NAMALWA (cell line): ENCODE measurements around the gene PSMC5.
"Not testable (repeated sequence)": the region's sequence is repeated elsewhere in the genome, so short reads cannot be mapped to it uniquely, and the experiment has no call there.

ENCODE experiments used
- DNase-seq: peaks from one replicate; pipeline ENCODE4 v3.0.0-alpha.2; 2015; ENCODE audit warnings: low spot score

The PSMC5 gene

GRCh38 chr17:63827002-63827800 is at the start of gene PSMC5, which contains the start of gene FTSJ3:
Gene PSMC5, plus strand, starts transcription at chr17:63827431. Its CDS starts 60 bp downstream, at chr17:63827491.
Gene FTSJ3, minus strand, starts transcription at chr17:63827663. Its CDS starts 761 bp downstream, at chr17:63826902.
- DNase-seq: peak; percentile 97

- DNase-seq: no peak
These were observed 46.7 kb upstream of the PSMC5 start for GRCh38 chr17:63780507-63780906.

DNA sequence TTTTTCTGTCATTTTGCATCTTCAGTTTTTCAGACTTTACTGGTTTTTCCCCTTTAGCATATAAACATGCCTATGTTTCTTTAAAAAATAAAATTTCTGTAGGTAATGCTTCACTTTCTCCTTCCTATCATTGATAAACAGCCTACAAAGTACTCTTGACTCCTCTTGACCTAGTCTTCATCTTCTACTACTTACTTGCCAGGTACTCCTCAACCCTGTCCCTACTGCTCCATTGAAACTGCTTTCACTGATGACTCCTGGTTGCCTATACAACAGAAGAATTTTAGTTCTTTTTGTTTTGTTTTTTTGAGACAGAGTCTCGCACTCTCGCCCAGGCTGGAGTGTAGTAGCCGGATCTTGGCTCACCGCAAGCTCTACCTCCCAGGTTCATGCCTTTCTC is 46.3 kb upstream of the PSMC5 start:
- DNase-seq: no peak

GRCh38 chr17:63783522-63783921 is 43.7 kb upstream of the PSMC5 start:
- no peak for DNase-seq

DNA sequence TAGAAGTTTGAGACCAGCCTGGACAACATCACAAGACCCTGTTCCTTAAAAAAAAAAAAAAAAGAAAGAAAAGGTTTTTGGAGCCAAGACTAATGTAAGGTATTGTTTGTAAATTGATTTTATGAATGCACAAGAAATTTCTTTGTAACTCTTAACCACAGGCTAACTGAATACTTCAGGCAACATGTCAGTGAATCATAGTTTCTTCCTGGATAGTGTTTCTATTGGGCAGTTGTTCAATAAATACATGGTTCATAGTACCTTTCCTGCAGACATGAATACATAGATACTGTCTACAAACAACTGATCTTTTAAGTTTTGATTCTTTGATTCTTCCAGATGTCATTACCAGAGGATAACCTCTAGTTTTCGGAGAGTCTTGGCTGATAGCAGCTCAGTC is 41.7 kb upstream of the PSMC5 start:
- no peak for DNase-seq

GRCh38 chr17:63786117-63786516 is 41.1 kb upstream of the PSMC5 start:
- DNase-seq: no peak

DNA sequence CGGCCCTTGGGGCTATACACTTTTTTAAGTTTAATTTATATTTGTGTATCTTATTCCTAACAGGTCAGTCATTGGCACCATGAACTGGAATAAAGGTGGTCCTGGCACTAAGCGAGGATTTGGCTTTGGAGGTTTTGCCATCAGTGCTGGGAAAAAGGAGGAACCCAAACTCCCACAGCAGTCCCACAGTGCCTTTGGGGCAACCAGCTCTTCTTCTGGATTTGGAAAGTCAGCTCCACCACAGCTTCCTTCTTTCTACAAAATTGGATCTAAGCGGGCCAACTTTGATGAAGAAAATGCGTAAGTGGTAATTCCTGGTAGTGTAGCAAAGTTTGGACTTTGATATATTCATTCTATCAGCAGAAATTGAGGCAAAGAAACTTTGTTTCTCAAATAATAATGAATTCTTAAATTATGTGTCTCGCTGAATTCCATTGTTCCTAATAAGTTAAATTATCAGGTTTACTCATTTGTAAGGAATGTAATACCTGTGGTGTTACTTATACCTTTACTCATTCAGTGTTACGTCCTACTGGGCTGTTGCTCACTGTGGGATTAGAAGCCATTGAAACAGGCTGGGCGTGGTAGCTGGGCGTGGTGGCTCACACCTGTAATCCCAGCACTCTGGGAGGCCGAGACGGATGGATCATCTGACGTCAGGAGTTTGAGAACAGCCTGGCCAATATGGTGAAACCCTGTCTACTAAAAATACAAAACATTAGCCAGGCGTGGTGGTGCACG is 40.1 kb upstream of the PSMC5 start:
- DNase-seq: no peak

GRCh38 chr17:63790057-63790456 is 37.2 kb upstream of the PSMC5 start:
- no peak for DNase-seq

- DNase-seq: no peak
These were observed 35.0 kb upstream of the PSMC5 start for GRCh38 chr17:63792055-63792729.

DNA sequence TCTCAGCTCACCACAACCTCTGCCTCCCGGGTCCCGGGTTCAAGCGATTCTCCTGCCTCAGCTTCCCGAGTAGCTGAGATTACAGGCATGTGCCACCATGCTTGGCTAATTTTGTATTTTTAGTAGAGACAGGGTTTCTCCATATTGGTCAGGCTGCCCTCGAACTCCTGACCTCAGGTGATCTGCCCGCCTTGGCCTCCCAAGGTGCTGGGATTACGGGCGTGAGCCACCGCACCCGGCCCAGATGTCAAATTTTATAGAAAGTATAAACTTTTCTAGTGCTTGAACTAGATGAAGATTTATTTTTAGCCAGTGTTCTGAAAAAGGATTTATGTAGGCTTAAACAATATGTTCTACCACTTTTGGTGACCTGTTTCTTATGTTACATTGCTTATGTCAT is 30.9 kb upstream of the PSMC5 start:
- not testable (repeated sequence) for DNase-seq

GRCh38 chr17:63798572-63799106 is 28.6 kb upstream of the PSMC5 start:
- no peak for DNase-seq

DNA sequence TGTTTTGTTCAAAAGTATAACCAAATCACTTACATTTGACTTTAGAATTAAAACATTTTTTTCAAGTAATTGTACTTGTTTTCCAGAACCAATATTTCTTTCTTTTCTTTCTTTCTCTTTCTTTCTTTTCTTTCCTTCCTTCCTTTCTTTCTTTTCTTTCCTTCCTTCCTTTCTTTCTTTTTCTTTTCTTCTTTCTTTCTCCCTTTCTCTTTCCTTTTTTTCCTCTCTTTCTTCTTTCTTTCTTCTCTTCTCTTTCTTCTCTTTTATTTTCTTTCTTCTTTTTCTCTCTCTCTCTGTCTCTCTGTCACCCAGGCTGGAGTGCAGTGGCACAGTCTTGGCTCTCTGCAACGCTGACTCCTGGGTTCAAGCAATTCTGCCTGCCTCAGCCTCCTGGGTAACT is 26.4 kb upstream of the PSMC5 start:
- no peak for DNase-seq

DNA sequence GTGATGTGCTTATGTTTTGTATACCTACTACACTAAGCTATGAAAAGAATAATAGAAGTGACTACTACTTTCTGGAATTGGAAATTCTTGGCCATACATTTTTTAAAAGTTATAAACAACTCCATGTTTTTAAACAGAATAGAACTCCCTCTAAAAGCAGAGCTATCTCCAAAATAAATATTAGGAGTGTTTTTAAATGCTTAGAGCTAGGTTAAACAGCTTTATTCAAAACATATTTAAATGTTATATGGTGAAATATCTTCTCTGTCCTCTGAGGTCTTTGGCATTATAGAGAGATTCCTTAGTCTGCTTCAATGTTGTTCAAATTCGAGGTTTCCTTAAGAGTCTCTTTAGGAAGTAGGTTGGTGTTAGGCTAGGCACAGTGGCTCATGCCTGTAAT is 22.9 kb upstream of the PSMC5 start:
- DNase-seq: no peak

GRCh38 chr17:63805591-63805990 is 21.6 kb upstream of the PSMC5 start:
- no peak for DNase-seq

- DNase-seq: no peak
These were observed 17.3 kb upstream of the PSMC5 start for GRCh38 chr17:63809970-63810369.

GRCh38 chr17:63816123-63816522 is 11.1 kb upstream of the PSMC5 start:
- no peak for DNase-seq

- no peak for DNase-seq
These were observed 10.6 kb upstream of the PSMC5 start for GRCh38 chr17:63816669-63817068.

DNA sequence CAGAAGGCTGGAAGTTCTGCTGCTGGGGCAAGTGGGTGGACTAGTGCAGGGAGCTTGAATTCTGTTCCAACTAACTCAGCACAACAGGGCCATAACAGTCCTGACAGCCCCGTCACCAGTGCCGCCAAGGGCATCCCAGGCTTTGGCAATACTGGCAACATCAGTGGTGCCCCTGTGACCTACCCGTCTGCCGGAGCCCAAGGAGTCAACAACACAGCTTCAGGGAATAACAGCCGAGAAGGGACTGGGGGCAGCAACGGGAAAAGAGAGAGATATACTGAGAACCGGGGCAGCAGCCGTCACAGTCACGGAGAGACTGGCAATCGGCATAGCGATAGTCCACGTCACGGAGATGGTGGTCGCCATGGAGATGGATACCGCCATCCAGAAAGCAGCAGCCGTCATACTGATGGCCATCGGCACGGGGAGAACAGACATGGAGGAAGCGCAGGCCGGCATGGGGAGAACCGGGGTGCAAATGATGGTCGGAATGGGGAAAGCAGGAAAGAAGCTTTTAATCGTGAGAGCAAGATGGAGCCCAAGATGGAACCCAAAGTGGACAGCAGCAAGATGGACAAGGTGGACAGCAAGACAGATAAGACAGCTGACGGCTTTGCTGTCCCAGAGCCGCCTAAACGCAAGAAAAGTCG is 9.4 kb upstream of the PSMC5 start:
- no peak for DNase-seq

- DNase-seq: no peak
These were observed 8.1 kb upstream of the PSMC5 start for GRCh38 chr17:63819131-63819530.

GRCh38 chr17:63819585-63820537 is 7.4 kb upstream of the PSMC5 start:
- no peak for DNase-seq
